GM12878 (cell line): ENCODE results near the gene RIOK1. TPM values are rescaled to one million over a fixed set of nuclear protein-coding genes. Genes with fewer than 3 reads are reported as not detected.

ENCODE experiments used
- ATAC-seq: fragments of 200-7000 bp; cut with Tn5 transposase; 3 replicates; pipeline ENCODE4 v1.9.1; 2020; ENCODE audit warnings: mild to moderate bottlenecking, moderate library complexity
- BruUV-seq: library from RNA; stranded (reverse); fragments of 400-500 nt; replicated peaks from 2 replicates; lab custom pipeline; 2021; lab: Mats Ljungman, UMichigan
- CTCF ChIA-PET: fragments of 300-600 bp; sonication (Branson Sonifier 250); formaldehyde crosslinking; extraction: SDS; loops from one replicate; lab custom pipeline; 2021; ENCODE audit warnings: inconsistent platforms; lab: Yijun Ruan, JAX
- POLR2A ChIA-PET: fragments of 350-600 bp; formaldehyde crosslinking; extraction: SDS; loops from one replicate; lab custom pipeline; 2021; ENCODE audit warnings: inconsistent platforms; lab: Charles Lee
- RAD21 ChIA-PET: fragments of 300-600 bp; sonication (Branson Sonifier 250); formaldehyde crosslinking; loops from one replicate; lab custom pipeline; 2023; ENCODE audit warnings: antibody characterized with exemption; ENCODE audit not compliant: unreplicated experiment; lab: Charles Lee
- SMC1A ChIA-PET: fragments of 300-600 bp; sonication (Branson Sonifier 250); formaldehyde crosslinking; loops from one replicate; lab custom pipeline; 2023; ENCODE audit not compliant: unreplicated experiment, uncharacterized antibody; lab: Charles Lee
- DNase-seq: peaks from one replicate; pipeline ENCODE4 v3.0.0-alpha.2; 2011; ENCODE audit warnings: low read depth, low spot score
- FAIRE-seq: peaks from 3 replicates; lab custom pipeline; 2011; peaks lifted over from hg19 to GRCh38; lab: Jason Lieb, UNC
- H2AFZ ChIP-seq: 2 replicates; pipeline ENCODE4 v1.6.0; 2011; ENCODE audit warnings: low read depth, low read length, control low read depth; ENCODE audit not compliant: control insufficient read depth
- H3K27ac ChIP-seq: 2 replicates; pipeline ENCODE4 v1.5.1; 2011; ENCODE audit warnings: control low read depth; ENCODE audit not compliant: control insufficient read depth, insufficient read depth
- H3K27me3 ChIP-seq, 2 experiments: replicated peaks in 1 of 2; 2 replicates each; pipeline versions ENCODE4 v1.6.0 to v1.6.1; 2011; ENCODE audit warnings: low read length in 1 of 2; ENCODE audit not compliant: control insufficient read depth in 2 of 2, insufficient read depth in 2 of 2
- H3K36me3 ChIP-seq, 2 experiments: 2 replicates each; pipeline ENCODE4 v1.5.1; 2011; ENCODE audit warnings: low read length in 1 of 2; ENCODE audit not compliant: control insufficient read depth in 2 of 2, insufficient read depth in 2 of 2
- H3K4me1 ChIP-seq: 2 replicates; pipeline ENCODE4 v1.6.1; 2011; ENCODE audit warnings: mild to moderate bottlenecking, low read length, moderate library complexity, mixed read lengths; ENCODE audit not compliant: control insufficient read depth, insufficient read depth
- H3K4me2 ChIP-seq: 2 replicates; pipeline ENCODE4 v1.6.0; 2011; ENCODE audit warnings: control low read depth; ENCODE audit not compliant: control insufficient read depth, insufficient read depth
- H3K4me3 ChIP-seq: fragments of 200-600 bp; sonication (generic); 2 replicates; pipeline ENCODE4 v1.5.1; 2016
- H3K79me2 ChIP-seq: 2 replicates; pipeline ENCODE4 v1.6.0; 2011; ENCODE audit warnings: low read length; ENCODE audit not compliant: control insufficient read depth, insufficient read depth
- H3K9ac ChIP-seq: 2 replicates; pipeline ENCODE4 v1.8.0; 2011; ENCODE audit warnings: low read length, control low read depth, mixed read lengths; ENCODE audit not compliant: control insufficient read depth, insufficient read depth
- H3K9me3 ChIP-seq: replicated peaks from 3 replicates; pipeline ENCODE4 v1.5.1; 2011; ENCODE audit warnings: mild to moderate bottlenecking, low read length; ENCODE audit not compliant: control insufficient read depth, insufficient read depth
- H4K20me1 ChIP-seq: 2 replicates; pipeline ENCODE4 v1.6.0; 2011; ENCODE audit not compliant: control insufficient read depth, insufficient read depth
- RAD51 ChIP-seq: fragments of 450-650 bp; IDR thresholded peaks from 2 replicates; pipeline ENCODE4 v1.6.1; 2016; ENCODE audit warnings: moderate library complexity, mild to moderate bottlenecking, inconsistent platforms
- STAT3 ChIP-seq: IDR thresholded peaks from 2 replicates; pipeline ENCODE4 v1.6.1; 2011; ENCODE audit warnings: low read depth, low read length, improper control_type of control experiment
- SUPT20H ChIP-seq: IDR thresholded peaks from 2 replicates; pipeline ENCODE4 v1.6.1; 2011; ENCODE audit warnings: low read depth, mild to moderate bottlenecking, low read length, moderate library complexity, borderline replicate concordance; ENCODE audit not compliant: control insufficient read depth
- WGBS: methylation state at CpG from one replicate; pipeline ENCODE4 v1.1.6; 2016; ENCODE audit warnings: low lambda C conversion rate; ENCODE audit not compliant: insufficient replicate concordance, insufficient coverage; ENCODE audit errors: missing lambda C conversion rate; 5-methylcytosine and 5-hydroxymethylcytosine counted together
- in situ Hi-C: fragments of 300-500 bp; cut with MboI; formaldehyde crosslinking; loops from 9 replicates; pipeline ENCODE4 v1.14.3; 2018; ENCODE audit warnings: mixed read lengths
- intact Hi-C: fragments of 100-400 bp; cut with micrococcal nuclease; formaldehyde crosslinking; loops from one replicate; pipeline ENCODE4 v1.14.2; 2022; ENCODE audit not compliant: unreplicated experiment
- polyA plus RNA-seq, 11 experiments: library from polyadenylated mRNA; depleted of rRNA in 4 of 11; unstranded in 6 of 11; stranded (reverse) in 5 of 11; fragments of >200 nt; fragmentation: Nextera tagmentation in 4 of 11; fragmentation: Illumina TruSeq in 1 of 11; extraction: Ambion mirVana in 4 of 11; extraction: Trizol in 1 of 11; gene quantifications; 1 replicate in 1 of 11; 2 replicates in 10 of 11; pipeline versions ENCODE4 v1.2.1 to v1.2.3, GENCODE V29; 2011 to 2016; ENCODE audit warnings: inconsistent platforms in 2 of 11, missing spikeins in 2 of 11, low read depth in 1 of 11
- total RNA-seq, 4 experiments: library from RNA; depleted of rRNA in 3 of 4; stranded (reverse); fragments of >200 nt in 3 of 4; fragmentation: Illumina TruSeq in 1 of 4; extraction: Trizol in 1 of 4; gene quantifications; 2 replicates each; pipeline versions ENCODE4 v1.2.1 to v1.2.3, GENCODE V29; 2013 to 2021

Gene RIOK1
- total and polyA plus RNA-seq, 10 of the 15 experiments (the other 5 are each of a cell fraction or from before 2014, with no cell fraction given): 16.1 to 44.6 (median 33.7) TPM

DNA sequence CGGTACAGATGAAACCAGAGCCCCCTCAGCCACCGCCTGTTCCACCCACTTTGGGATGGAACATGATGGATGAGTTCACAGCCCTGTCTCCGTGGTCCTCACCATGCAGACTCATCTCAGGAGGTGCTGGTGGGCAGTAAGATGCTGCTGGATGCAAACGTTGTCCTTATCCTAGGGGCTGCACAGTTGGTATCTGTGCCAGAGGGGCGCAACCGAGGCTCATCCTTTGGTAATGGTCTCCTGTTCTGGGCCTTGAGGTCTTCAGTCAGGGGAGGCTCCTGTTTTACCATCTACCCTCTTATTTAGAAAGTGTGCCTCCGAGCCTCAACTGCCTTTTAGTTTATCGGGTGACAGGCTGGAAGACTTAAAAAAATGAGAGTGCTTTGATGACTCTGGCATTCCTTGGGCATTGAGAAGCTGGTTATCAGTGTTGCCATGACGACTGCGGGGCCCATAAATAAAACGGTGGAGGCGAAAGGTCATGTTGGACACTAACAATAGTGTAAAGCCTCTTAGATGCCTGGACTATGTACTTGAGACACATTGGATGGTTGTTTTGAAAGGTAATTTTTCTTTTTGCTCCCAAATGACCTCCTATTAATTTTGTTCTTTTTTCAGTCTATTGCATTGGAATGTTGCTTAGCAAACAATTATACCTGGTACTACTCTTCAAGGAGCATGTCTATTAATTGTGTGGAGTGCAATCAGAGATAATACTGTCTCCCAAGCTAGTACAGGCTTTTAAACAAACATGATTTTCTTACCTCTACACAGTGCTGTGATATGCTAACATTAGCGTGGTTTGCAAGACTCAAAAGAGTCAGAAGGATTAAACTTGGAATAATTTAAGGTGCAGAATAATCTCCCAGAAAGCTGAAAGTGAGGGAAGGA is 77.6 kb downstream of the RIOK1 start:
- no peak overlapping the region for H3K27ac ChIP-seq
- 24% methylated on average over 13 of the region's 13 CpGs for WGBS
- DNase-seq (no peak), ATAC-seq (no peak), FAIRE-seq (no peak)
- no peaks in the 10 kb centered on the region for H4K20me1 ChIP-seq
- H3K36me3 ChIP-seq: no peaks in the 10 kb centered on the region
- in situ Hi-C loops (no loop called here), intact Hi-C loops (no loop called here)
- H3K9ac ChIP-seq: no peak overlapping the region
- no peak for TF ChIP-seq RAD51
- no peak for TF ChIP-seq STAT3
- TF ChIP-seq SUPT20H: no peak
- TF ChIP-seq, all 136 proteins: peak for 0
- Histone ChIP-seq H3K4me3 (no peak overlapping the region), H2AFZ (no peak overlapping the region), H3K9me3 (no peaks in the 10 kb centered on the region), H3K4me1 (no peaks in the 10 kb centered on the region), H3K27me3 (no peaks in the 10 kb centered on the region), H3K4me2 (no peak overlapping the region), H3K79me2 (no peaks in the 10 kb centered on the region)
- RAD21 ChIA-PET: no interaction called here
- POLR2A ChIA-PET: no interaction called here
- BruUV-seq: no TSS peak
- CTCF ChIA-PET: no interaction called here
- SMC1A ChIA-PET: no interaction called here

Other genes with a start within 250 kb of the RIOK1 start
- gene SSR1, start 76.6 kb upstream of the RIOK1 start, total RNA-seq (2014; rRNA removed): 42.0 and 48.6 TPM in 2 replicates
- 61.1 and 63.5 TPM in 2 replicates for gene SSR1, start 76.6 kb upstream of the RIOK1 start, total RNA-seq (2014; rRNA removed; fragmentation: Illumina TruSeq; extraction: Trizol)
- gene SSR1, start 76.6 kb upstream of the RIOK1 start, total RNA-seq (2021): 131 and 132 TPM in 2 replicates
- 165 and 224 TPM in 2 replicates for gene SSR1, start 76.6 kb upstream of the RIOK1 start, polyA plus RNA-seq (2011; rRNA removed)
- gene SSR1, start 76.6 kb upstream of the RIOK1 start, polyA plus RNA-seq (2014; fragmentation: Illumina TruSeq; extraction: Trizol): 120 and 125 TPM in 2 replicates
- gene SSR1, start 76.6 kb upstream of the RIOK1 start, polyA plus RNA-seq (2014; fragmentation: Nextera tagmentation; extraction: Ambion mirVana): 100 to 1,000 TPM; 123 to 151 TPM
- gene SSR1, start 76.6 kb upstream of the RIOK1 start, polyA plus RNA-seq (2014; rRNA removed): 69.6 and 93.3 TPM in 2 replicates
- gene SSR1, start 76.6 kb upstream of the RIOK1 start, polyA plus RNA-seq (2016; fragmentation: Nextera tagmentation; extraction: Ambion mirVana): 100 to 1,000 TPM; 201 to 209 TPM
- gene CAGE1, start 66 bp upstream of the RIOK1 start, total RNA-seq (2014; rRNA removed): 0.11 TPM in 2 replicates
- 0.09 TPM in 2 replicates for gene CAGE1, start 66 bp upstream of the RIOK1 start, total RNA-seq (2014; rRNA removed; fragmentation: Illumina TruSeq; extraction: Trizol)
- gene CAGE1, start 66 bp upstream of the RIOK1 start, total RNA-seq (2021): 0.08 and 0.21 TPM in 2 replicates
- gene CAGE1, start 66 bp upstream of the RIOK1 start, polyA plus RNA-seq (2011; rRNA removed): not detected in 2 replicates
- not detected in 2 replicates for gene CAGE1, start 66 bp upstream of the RIOK1 start, polyA plus RNA-seq (2014; fragmentation: Illumina TruSeq; extraction: Trizol)
- gene CAGE1, start 66 bp upstream of the RIOK1 start, polyA plus RNA-seq (2014; fragmentation: Nextera tagmentation; extraction: Ambion mirVana): under 1 TPM in 1 of 2 experiments, not detected in 1; 0.05 TPM
- 0.03 and 0.06 TPM in 2 replicates for gene CAGE1, start 66 bp upstream of the RIOK1 start, polyA plus RNA-seq (2014; rRNA removed)
- under 1 TPM; 0.08 to 0.42 TPM for gene CAGE1, start 66 bp upstream of the RIOK1 start, polyA plus RNA-seq (2016; fragmentation: Nextera tagmentation; extraction: Ambion mirVana)
- under 0.01 TPM in 1 of 2 replicates, not detected in the other for gene DSP, start 151.9 kb downstream of the RIOK1 start, total RNA-seq (2014; rRNA removed)
- not detected in 2 replicates for gene DSP, start 151.9 kb downstream of the RIOK1 start, total RNA-seq (2014; rRNA removed; fragmentation: Illumina TruSeq; extraction: Trizol)
- 0.21 and 0.36 TPM in 2 replicates for gene DSP, start 151.9 kb downstream of the RIOK1 start, total RNA-seq (2021)
- gene DSP, start 151.9 kb downstream of the RIOK1 start, polyA plus RNA-seq (2011; rRNA removed): 0.01 TPM in 1 of 2 replicates, not detected in the other
- gene DSP, start 151.9 kb downstream of the RIOK1 start, polyA plus RNA-seq (2014; fragmentation: Illumina TruSeq; extraction: Trizol): 0.01 TPM in 1 of 2 replicates, not detected in the other
- gene DSP, start 151.9 kb downstream of the RIOK1 start, polyA plus RNA-seq (2014; fragmentation: Nextera tagmentation; extraction: Ambion mirVana): not detected
- not detected in 2 replicates for gene DSP, start 151.9 kb downstream of the RIOK1 start, polyA plus RNA-seq (2014; rRNA removed)
- gene DSP, start 151.9 kb downstream of the RIOK1 start, polyA plus RNA-seq (2016; fragmentation: Nextera tagmentation; extraction: Ambion mirVana): under 1 TPM; 0.07 to 0.23 TPM
- 8.8 and 11.7 TPM in 2 replicates for gene SNRNP48, start 200.4 kb downstream of the RIOK1 start, total RNA-seq (2014; rRNA removed)
- 12.7 and 12.8 TPM in 2 replicates for gene SNRNP48, start 200.4 kb downstream of the RIOK1 start, total RNA-seq (2014; rRNA removed; fragmentation: Illumina TruSeq; extraction: Trizol)
- 7.6 and 10.5 TPM in 2 replicates for gene SNRNP48, start 200.4 kb downstream of the RIOK1 start, total RNA-seq (2021)
- 14.4 and 23.2 TPM in 2 replicates for gene SNRNP48, start 200.4 kb downstream of the RIOK1 start, polyA plus RNA-seq (2011; rRNA removed)
- gene SNRNP48, start 200.4 kb downstream of the RIOK1 start, polyA plus RNA-seq (2014; fragmentation: Illumina TruSeq; extraction: Trizol): 14.1 and 19.4 TPM in 2 replicates
- 1 to 10 TPM; 3.2 to 5.0 TPM for gene SNRNP48, start 200.4 kb downstream of the RIOK1 start, polyA plus RNA-seq (2014; fragmentation: Nextera tagmentation; extraction: Ambion mirVana)
- gene SNRNP48, start 200.4 kb downstream of the RIOK1 start, polyA plus RNA-seq (2014; rRNA removed): 7.1 and 9.1 TPM in 2 replicates
- 1 to 10 TPM; 5.4 to 6.9 TPM for gene SNRNP48, start 200.4 kb downstream of the RIOK1 start, polyA plus RNA-seq (2016; fragmentation: Nextera tagmentation; extraction: Ambion mirVana)